Mesodermal cell (in vitro differentiated cells): ENCODE results near the gene PLTP.

Experiments used
- H3K27ac ChIP-seq: 2 replicates; pipeline ENCODE4 v1.7.0; 2013; ENCODE audit warnings: mild to moderate bottlenecking, low read depth, low read length, moderate library complexity; ENCODE audit not compliant: severe bottlenecking
- H3K36me3 ChIP-seq: 2 replicates; pipeline ENCODE4 v1.7.1; 2013; ENCODE audit warnings: mild to moderate bottlenecking, low read length, moderate library complexity; ENCODE audit not compliant: control insufficient read depth, insufficient read depth
- H3K4me1 ChIP-seq: one replicate; pipeline ENCODE4 v1.7.1; 2013; ENCODE audit warnings: mild to moderate bottlenecking, low read length; ENCODE audit not compliant: insufficient read depth, control insufficient read depth, poor library complexity, severe bottlenecking
- H3K4me3 ChIP-seq: 2 replicates; pipeline ENCODE4 v1.7.0; 2013; ENCODE audit warnings: low read length, control low read depth, mild to moderate bottlenecking; ENCODE audit not compliant: insufficient read depth, poor library complexity, severe bottlenecking; ENCODE audit errors: extremely low read depth
- H3K9me3 ChIP-seq: 2 replicates; pipeline ENCODE4 v1.7.1; 2013; ENCODE audit warnings: mild to moderate bottlenecking, low read length, moderate library complexity; ENCODE audit not compliant: control insufficient read depth
- WGBS, 2 experiments: methylation state at CpG; one replicate each; pipeline ENCODE4 v1.1.5; 2013; ENCODE audit warnings: missing lambda C conversion rate in 2 of 2; ENCODE audit not compliant: insufficient coverage in 2 of 2; 5-methylcytosine and 5-hydroxymethylcytosine counted together

PLTP gene

GRCh38 chr20:45950330-45950646, 38.3 kb upstream of the PLTP start:
- Histone ChIP-seq H3K4me1 (no peaks in the 10 kb centered on the region), H3K27ac (no peak overlapping the region), H3K36me3 (peaks cover 87% of the 10 kb centered on the region), H3K4me3 (no peak overlapping the region), H3K9me3 (no peaks in the 10 kb centered on the region)
- WGBS, 2 experiments = 96 to 100% methylated on average over 8 to 9 of the region's 9 CpGs

DNA sequence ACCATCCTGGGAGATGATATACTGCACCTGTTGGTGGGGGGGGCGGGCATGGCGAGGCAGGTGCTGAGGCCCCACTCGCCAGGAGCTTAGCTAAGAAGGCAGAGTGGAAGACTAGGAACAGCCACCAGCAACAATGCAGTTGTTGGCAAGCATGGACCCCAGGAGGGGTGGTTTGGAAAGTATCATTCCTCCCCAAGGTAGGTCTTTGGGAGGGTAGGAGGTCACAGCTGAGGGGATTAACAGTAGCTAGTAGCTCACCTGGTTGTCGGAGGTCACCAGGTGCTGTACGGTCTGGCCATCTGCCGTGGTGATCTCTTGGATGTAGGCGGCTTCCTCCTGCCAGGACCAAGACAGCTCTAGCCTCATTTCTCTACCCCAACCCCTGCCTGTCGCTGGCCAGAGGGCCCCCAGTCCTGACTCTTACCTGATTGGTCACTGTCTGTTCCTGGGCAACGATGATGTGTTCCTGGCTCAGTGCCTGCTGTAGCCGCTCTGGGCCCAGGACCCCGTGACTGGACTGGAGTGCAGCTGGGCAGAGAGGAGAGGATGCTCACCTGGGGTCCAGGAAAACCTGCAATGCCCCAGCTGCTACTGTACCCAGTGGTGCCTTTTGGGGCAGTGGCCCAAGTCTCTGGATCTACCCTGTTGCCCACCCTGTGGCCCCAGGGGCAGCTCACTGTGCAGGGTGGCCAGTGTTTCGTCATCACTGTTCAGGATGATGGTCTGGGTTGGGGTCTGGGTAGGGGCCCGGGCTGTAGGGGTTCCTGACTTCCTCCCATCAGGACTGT, 37.8 kb upstream of the PLTP start:
- Histone ChIP-seq H3K27ac (no peak overlapping the region), H3K9me3 (no peaks in the 10 kb centered on the region), H3K4me1 (no peaks in the 10 kb centered on the region), H3K36me3 (peaks cover 93% of the 10 kb centered on the region), H3K4me3 (no peak overlapping the region)
- 89 to 95% methylated on average over 11 of the region's 13 CpGs for WGBS, 2 experiments

DNA sequence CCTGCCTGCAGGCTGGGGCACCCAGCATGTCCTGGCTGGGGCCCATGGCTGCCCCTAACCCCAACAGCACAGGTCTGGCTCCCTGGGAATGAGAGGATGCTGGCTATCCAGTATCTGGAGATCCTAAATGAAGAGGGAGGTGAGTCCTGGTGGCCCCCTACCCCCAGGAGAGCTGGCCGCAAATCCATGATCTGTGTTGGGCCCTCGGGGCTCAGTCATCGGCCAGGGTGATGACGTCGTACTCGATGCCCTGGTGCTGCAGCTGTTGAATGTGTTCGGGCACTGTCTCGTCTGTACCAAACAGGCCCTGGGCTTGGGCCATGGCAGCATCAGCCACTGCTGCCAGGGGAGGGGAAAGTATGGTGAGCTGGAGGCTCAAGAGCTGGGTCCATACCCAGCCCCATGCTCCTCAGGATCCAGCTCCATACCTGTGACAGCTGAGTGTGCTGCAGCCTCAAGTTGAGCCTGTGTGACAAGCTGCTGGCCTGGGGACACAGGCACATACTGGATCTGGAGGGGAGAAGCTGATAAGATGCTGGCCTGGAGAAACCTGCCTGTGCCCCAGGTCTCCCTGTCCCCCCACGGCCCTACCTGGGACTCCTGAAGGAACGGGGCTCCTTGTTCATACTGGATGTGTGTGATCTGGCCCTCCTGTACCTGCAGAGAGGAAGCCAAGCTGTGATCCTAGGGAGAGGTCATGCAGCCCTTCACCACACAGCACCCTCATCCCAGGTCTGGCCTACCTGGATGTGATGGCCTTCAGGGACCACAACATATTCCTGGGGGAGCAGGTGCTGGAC, 37.0 kb upstream of the PLTP start:
- no peaks in the 10 kb centered on the region for H3K9me3 ChIP-seq
- H3K4me1 ChIP-seq = no peaks in the 10 kb centered on the region
- H3K4me3 ChIP-seq = no peak overlapping the region
- peak overlapping the region; percentile 36 for H3K27ac ChIP-seq
- 96 to 97% methylated on average over 10 of the region's 10 CpGs for WGBS, 2 experiments
- peaks cover 97% of the 10 kb centered on the region for H3K36me3 ChIP-seq

DNA sequence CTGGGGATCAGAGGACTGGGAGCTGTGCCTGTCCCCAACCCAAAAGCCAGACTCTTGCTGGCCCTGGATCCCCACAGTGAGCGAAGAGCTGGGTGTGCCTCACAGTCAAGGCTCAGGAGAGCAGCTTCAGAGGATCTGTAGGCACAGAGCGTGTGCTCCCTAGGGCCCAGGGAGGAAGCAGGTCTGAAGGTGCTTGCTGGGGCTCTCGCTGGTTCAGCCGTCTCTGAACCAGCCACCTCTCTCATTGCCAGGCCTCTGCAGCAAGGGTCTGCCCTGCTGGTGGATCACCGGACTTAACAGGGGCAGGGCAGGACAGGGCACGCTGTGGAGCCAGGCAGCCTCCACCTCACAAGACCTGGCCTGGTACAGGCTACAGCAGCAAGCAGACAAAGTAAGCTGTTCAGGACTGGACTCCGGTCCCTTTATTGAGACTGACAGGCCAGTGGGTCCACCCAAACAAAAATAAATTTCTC, 36.3 kb upstream of the PLTP start:
- Histone ChIP-seq H3K9me3 (no peaks in the 10 kb centered on the region), H3K4me1 (no peaks in the 10 kb centered on the region), H3K4me3 (no peak overlapping the region), H3K36me3 (peaks cover 97% of the 10 kb centered on the region), H3K27ac (peak overlapping the region; percentile 36)
- 94 to 96% methylated on average over 7 of the region's 7 CpGs for WGBS, 2 experiments

DNA sequence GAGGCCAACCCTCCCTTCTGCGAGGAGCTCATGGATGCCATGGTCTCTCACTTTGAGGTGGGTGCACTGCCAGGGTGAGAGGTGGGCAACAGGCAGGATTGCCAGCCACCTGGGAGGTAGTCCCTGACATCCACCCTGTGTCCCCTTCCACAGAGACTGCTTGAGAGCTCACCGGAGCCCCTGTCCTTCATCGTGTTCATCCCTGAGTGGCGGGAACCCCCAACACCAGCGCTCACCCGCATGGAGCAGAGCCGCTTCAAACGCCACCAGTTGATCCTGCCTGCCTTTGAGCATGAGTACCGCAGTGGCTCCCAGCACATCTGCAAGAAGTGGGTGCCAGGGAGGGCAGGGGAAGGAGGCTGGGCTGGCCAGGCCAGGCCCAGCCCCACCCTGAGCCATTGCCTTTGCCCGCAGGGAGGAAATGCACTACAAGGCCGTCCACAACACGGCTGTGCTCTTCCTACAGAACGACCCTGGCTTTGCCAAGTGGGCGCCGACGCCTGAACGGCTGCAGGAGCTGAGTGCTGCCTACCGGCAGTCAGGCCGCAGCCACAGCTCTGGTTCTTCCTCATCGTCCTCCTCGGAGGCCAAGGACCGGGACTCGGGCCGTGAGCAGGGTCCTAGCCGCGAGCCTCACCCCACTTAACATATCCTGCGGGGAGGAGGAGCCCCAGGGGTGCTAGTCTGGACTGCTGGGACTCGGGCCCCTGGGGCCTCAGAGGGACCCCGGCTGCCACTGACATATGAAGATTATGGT, 35.3 kb upstream of the PLTP start:
- WGBS, 2 experiments = 94 to 97% methylated on average over 25 to 27 of the region's 29 CpGs

GRCh38 chr20:45946149-45946970, 34.4 kb upstream of the PLTP start:
- Histone ChIP-seq H3K27ac (no peak overlapping the region), H3K4me1 (no peaks in the 10 kb centered on the region), H3K36me3 (peaks cover 95% of the 10 kb centered on the region), H3K9me3 (no peaks in the 10 kb centered on the region), H3K4me3 (no peak overlapping the region)
- 96 to 97% methylated on average over 15 to 19 of the region's 20 CpGs for WGBS, 2 experiments

More for the DNA sequence above, 35.3 kb upstream of the PLTP start:
- no peaks in the 10 kb centered on the region for H3K9me3 ChIP-seq
- H3K27ac ChIP-seq = no peak overlapping the region
- H3K36me3 ChIP-seq = peaks cover 97% of the 10 kb centered on the region
- no peak overlapping the region for H3K4me3 ChIP-seq
- no peaks in the 10 kb centered on the region for H3K4me1 ChIP-seq

GRCh38 chr20:45945678-45946148, 33.8 kb upstream of the PLTP start:
- 91 to 97% methylated on average over 11 to 13 of the region's 13 CpGs for WGBS, 2 experiments
- H3K9me3 ChIP-seq = no peaks in the 10 kb centered on the region
- H3K27ac ChIP-seq = no peak overlapping the region
- H3K4me3 ChIP-seq = no peak overlapping the region
- H3K4me1 ChIP-seq = no peaks in the 10 kb centered on the region
- peaks cover 97% of the 10 kb centered on the region for H3K36me3 ChIP-seq

DNA sequence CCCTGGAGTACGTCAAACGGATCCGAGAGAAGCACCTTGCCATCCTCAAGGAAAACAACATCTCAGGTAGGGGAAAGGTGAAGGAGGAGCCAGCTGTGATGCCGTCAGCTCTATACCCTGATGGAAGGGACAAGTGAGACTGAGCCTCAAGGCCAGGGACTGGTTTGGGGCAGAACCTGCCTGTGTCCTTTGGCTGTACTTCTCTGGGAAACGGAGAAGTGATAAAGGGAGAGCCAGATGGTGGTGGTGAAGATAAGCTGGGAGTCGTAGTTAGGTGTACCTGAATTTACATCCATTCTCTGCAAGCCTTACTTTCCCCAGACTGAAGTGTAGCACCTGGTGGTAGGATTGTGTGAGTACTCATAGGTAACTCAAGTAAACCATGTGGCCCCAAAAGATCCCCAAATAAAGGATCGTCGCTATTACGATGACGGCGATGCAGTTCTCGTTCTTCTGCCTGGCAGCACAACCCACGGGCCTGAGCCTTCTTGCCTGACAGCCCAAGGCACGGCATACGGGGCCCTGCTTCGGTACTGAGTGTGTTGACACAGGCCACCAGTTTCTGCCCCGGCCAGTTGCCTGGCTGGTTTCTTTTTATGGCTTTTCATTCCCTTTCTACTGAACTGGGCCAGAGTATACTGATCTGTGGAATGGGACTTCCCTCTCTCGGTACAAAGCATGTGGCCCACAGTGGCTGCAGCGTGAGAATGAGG, 33.2 kb upstream of the PLTP start:
- peaks cover 97% of the 10 kb centered on the region for H3K36me3 ChIP-seq
- H3K4me3 ChIP-seq = no peak overlapping the region
- no peaks in the 10 kb centered on the region for H3K4me1 ChIP-seq
- H3K27ac ChIP-seq = no peak overlapping the region
- 96 to 97% methylated on average over 14 to 18 of the region's 19 CpGs for WGBS, 2 experiments
- H3K9me3 ChIP-seq = no peaks in the 10 kb centered on the region

DNA sequence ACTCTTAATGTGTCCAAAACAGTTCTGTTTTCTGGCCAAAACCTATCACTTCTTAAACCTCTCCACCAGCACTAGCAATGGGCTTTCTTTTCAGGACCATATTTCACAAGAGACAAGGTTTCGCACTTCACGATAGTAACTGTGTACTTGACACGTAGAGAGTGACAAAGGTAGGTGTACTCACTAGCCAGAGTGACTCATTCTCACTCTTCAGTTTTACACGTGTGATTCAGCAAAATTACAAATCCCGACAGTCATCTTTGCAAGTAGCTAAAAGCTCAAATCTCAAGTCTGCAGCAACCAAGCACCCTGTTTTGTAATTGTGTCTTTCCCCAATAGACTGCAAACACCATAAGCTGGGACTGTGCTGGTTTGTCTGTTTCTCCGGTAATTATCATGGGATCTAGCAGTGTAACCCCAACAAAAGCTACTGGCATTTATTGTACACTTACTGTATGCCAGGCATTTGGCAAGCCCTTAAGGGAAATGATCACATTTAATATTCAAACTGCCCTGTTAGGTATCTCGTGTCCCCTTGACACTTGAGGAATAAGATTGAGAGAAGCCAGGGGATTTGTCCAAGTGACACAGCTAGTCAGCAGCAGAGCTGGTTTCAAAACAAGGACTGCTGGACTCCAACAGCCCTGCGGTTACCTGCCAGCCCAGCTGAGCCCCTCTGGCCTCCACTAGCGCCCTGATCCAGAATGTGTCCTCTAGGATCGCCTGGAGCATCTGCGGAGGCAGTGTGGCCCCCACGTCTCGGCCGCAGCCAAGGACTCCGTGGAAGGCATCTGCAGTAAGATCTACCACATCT, 32.4 kb upstream of the PLTP start:
- Histone ChIP-seq H3K27ac (no peak overlapping the region), H3K4me3 (no peak overlapping the region), H3K36me3 (peaks cover 97% of the 10 kb centered on the region), H3K4me1 (no peaks in the 10 kb centered on the region), H3K9me3 (no peaks in the 10 kb centered on the region)
- 95 to 98% methylated on average over 14 to 15 of the region's 15 CpGs for WGBS, 2 experiments
